ENCODE data around the gene CSTF1. TPM values are rescaled to one million over a fixed set of nuclear protein-coding genes. Genes with fewer than 3 reads are reported as not detected.

Gene CSTF1
- total RNA-seq, 2 donors from 2014 or later = 35.1 to 40.2 TPM

GRCh38 chr20:56420028-56420427 lies 27.6 kb downstream of the CSTF1 start:
- WGBS = 73% methylated on average over 2 of the region's 2 CpGs
- intact Hi-C loops (cut with DNase I) = no loop called here
- no peak for TF ChIP-seq CTCF (IDR thresholded peaks at IDR 0.05)
- TF ChIP-seq POLR2A (IDR thresholded peaks at IDR 0.05) = no peak
- no peak for TF ChIP-seq POLR2AphosphoS5 (IDR thresholded peaks at IDR 0.05)
- DNase-seq (ENCODE audit: low spot score) = no peak
- H3K36me3 ChIP-seq = no peaks in the 10 kb centered on the region
- no peaks in the 10 kb centered on the region for H3K27me3 ChIP-seq (replicated peaks; ENCODE audit: insufficient read depth)
- no peaks in the 10 kb centered on the region for H3K9me3 ChIP-seq
- no peaks in the 10 kb centered on the region for H3K4me1 ChIP-seq (replicated peaks)
- H3K4me3 ChIP-seq = no peak overlapping the region
- H3K27ac ChIP-seq = no peak overlapping the region

- Histone ChIP-seq H3K4me1 (replicated peaks) (no peaks in the 10 kb centered on the region), H3K36me3 (no peaks in the 10 kb centered on the region), H3K9me3 (no peaks in the 10 kb centered on the region), H3K27me3 (replicated peaks; ENCODE audit: insufficient read depth) (no peaks in the 10 kb centered on the region), H3K27ac (no peak overlapping the region), H3K4me3 (no peak overlapping the region)
- no peak for DNase-seq (ENCODE audit: low spot score)
- 80% methylated on average over 11 of the region's 11 CpGs for WGBS
- no peak for TF ChIP-seq CTCF (IDR thresholded peaks at IDR 0.05)
- TF ChIP-seq POLR2AphosphoS5 (IDR thresholded peaks at IDR 0.05) = no peak
- TF ChIP-seq POLR2A (IDR thresholded peaks at IDR 0.05) = no peak
- intact Hi-C loops (cut with DNase I) = no loop called here
Observed at GRCh38 chr20:56420940-56421688, 28.7 kb downstream of the CSTF1 start.

GRCh38 chr20:56422076-56422823 lies 29.8 kb downstream of the CSTF1 start:
- Histone ChIP-seq H3K27me3 (replicated peaks; ENCODE audit: insufficient read depth) (no peaks in the 10 kb centered on the region), H3K9me3 (no peaks in the 10 kb centered on the region), H3K4me1 (replicated peaks) (no peaks in the 10 kb centered on the region), H3K27ac (no peak overlapping the region), H3K36me3 (no peaks in the 10 kb centered on the region), H3K4me3 (no peak overlapping the region)
- intact Hi-C loops (cut with DNase I) = no loop called here
- no peak for TF ChIP-seq POLR2AphosphoS5 (IDR thresholded peaks at IDR 0.05)
- WGBS = 80% methylated on average over 9 of the region's 9 CpGs
- DNase-seq (ENCODE audit: low spot score) = no peak

- DNase-seq (ENCODE audit: low spot score) = no peak
- no peak overlapping the region for H3K27ac ChIP-seq
- WGBS = 60% methylated on average over 4 of the region's 4 CpGs
Observed at GRCh38 chr20:56422824-56423189, 30.4 kb downstream of the CSTF1 start.

GRCh38 chr20:56423211-56423610 lies 30.8 kb downstream of the CSTF1 start:
- no peaks in the 10 kb centered on the region for H3K27me3 ChIP-seq (replicated peaks; ENCODE audit: insufficient read depth)
- intact Hi-C loops (cut with DNase I) = no loop called here
- no peak for TF ChIP-seq POLR2A (IDR thresholded peaks at IDR 0.05)
- no peak for TF ChIP-seq POLR2AphosphoS5 (IDR thresholded peaks at IDR 0.05)
- TF ChIP-seq CTCF (IDR thresholded peaks at IDR 0.05) = no peak
- WGBS = 100% methylated on average over 1 of the region's 1 CpG
- no peaks in the 10 kb centered on the region for H3K4me1 ChIP-seq (replicated peaks)
- H3K4me3 ChIP-seq = no peak overlapping the region
- H3K27ac ChIP-seq = no peak overlapping the region
- DNase-seq (ENCODE audit: low spot score) = no peak
- H3K9me3 ChIP-seq = no peaks in the 10 kb centered on the region
- no peaks in the 10 kb centered on the region for H3K36me3 ChIP-seq

More at GRCh38 chr20:56422824-56423189, 30.4 kb downstream of the CSTF1 start:
- no peaks in the 10 kb centered on the region for H3K36me3 ChIP-seq
- no peaks in the 10 kb centered on the region for H3K9me3 ChIP-seq
- intact Hi-C loops (cut with DNase I) = no loop called here
- H3K27me3 ChIP-seq (replicated peaks; ENCODE audit: insufficient read depth) = no peaks in the 10 kb centered on the region
- no peaks in the 10 kb centered on the region for H3K4me1 ChIP-seq (replicated peaks)
- no peak for TF ChIP-seq POLR2AphosphoS5 (IDR thresholded peaks at IDR 0.05)
- TF ChIP-seq POLR2A (IDR thresholded peaks at IDR 0.05) = no peak
- no peak for TF ChIP-seq CTCF (IDR thresholded peaks at IDR 0.05)
- no peak overlapping the region for H3K4me3 ChIP-seq

All from prostate gland (tissue), 2 donors.